Fibroblast of villous mesenchyme (primary cell): ENCODE data around the gene TMPRSS6. TPM values are rescaled to one million over a fixed set of nuclear protein-coding genes. Genes with fewer than 3 reads are reported as not detected.

Experiments
- DNase-seq: peaks from one replicate; pipeline ENCODE4 v3.0.0-alpha.2; 2010; ENCODE audit warnings: low read depth
- H3K4me3 ChIP-seq: 2 replicates; pipeline ENCODE4 v1.5.1; 2011; ENCODE audit warnings: low read depth, mild to moderate bottlenecking, low read length
- total RNA-seq: library from RNA; depleted of rRNA; stranded (reverse); fragments of >200 nt; gene quantifications from 2 replicates; pipeline ENCODE4 v1.2.3, GENCODE V29; 2012
- TF ChIP-seq, protein P1 (sequence below): IDR thresholded peaks from 2 replicates; pipeline ENCODE4 v1.5.1; 2012; ENCODE audit warnings: low read depth, mild to moderate bottlenecking, low read length; ENCODE audit not compliant: insufficient read depth

The TMPRSS6 gene
- total RNA-seq, 1 donor, result not detected

DNA sequence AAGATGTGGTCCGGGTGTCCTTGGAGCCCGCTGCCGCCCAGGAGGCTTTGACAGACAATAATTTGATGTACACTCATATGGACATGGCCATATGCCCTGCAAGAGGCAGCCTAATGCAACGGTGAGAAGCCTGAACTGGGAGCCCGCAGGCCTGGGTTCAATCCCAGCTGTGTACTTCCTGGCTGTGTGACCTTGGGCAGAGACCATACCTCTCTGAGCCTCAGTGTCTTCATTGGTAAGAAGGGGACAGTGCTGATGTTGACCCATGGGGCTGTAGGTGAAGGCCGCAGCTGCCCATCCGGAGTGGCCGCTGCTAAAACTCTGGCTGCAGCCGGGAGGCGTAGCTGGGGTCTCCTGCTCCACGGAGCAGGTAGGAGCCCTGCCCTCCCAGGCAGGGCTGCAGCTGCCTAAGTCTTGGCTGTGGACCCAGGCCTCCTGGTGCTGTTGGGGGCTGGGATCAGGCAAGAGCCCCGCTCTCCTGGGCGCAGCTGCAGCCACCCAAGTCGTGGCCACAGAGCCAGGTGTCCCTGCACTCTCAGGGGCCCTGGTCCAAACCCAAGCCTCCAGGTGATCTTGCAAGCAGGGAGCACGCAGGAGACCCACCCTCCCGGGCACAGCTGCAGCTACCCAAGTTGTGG, 31.3 kb upstream of the TMPRSS6 start:
- no peak for DNase-seq
- no peak overlapping the region for H3K4me3 ChIP-seq
- TF ChIP-seq, protein P1, sequence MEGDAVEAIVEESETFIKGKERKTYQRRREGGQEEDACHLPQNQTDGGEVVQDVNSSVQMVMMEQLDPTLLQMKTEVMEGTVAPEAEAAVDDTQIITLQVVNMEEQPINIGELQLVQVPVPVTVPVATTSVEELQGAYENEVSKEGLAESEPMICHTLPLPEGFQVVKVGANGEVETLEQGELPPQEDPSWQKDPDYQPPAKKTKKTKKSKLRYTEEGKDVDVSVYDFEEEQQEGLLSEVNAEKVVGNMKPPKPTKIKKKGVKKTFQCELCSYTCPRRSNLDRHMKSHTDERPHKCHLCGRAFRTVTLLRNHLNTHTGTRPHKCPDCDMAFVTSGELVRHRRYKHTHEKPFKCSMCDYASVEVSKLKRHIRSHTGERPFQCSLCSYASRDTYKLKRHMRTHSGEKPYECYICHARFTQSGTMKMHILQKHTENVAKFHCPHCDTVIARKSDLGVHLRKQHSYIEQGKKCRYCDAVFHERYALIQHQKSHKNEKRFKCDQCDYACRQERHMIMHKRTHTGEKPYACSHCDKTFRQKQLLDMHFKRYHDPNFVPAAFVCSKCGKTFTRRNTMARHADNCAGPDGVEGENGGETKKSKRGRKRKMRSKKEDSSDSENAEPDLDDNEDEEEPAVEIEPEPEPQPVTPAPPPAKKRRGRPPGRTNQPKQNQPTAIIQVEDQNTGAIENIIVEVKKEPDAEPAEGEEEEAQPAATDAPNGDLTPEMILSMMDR, result no peak

DNA sequence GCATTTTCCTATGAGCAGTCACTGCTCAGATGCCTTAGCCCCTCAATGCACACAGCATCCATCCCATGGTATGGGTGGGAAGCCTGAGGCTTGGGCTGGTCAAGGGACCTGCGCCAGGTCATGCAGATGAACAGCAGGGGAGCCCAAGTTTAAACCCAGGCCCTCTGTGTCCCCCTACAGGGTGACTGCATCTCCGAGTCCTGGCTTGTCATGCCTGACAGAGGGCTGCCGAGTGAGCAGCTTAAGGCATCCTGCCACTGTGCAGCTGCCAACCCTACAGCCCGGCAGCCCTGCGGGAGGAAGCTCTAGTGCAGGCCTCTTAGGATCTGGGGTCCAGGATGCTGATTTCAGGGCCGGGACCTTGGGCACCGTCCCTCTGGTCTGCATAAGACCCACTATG, 30.2 kb upstream of the TMPRSS6 start:
- TF ChIP-seq, protein P1, result no peak
- no peak overlapping the region for H3K4me3 ChIP-seq
- DNase-seq, result no peak

DNA sequence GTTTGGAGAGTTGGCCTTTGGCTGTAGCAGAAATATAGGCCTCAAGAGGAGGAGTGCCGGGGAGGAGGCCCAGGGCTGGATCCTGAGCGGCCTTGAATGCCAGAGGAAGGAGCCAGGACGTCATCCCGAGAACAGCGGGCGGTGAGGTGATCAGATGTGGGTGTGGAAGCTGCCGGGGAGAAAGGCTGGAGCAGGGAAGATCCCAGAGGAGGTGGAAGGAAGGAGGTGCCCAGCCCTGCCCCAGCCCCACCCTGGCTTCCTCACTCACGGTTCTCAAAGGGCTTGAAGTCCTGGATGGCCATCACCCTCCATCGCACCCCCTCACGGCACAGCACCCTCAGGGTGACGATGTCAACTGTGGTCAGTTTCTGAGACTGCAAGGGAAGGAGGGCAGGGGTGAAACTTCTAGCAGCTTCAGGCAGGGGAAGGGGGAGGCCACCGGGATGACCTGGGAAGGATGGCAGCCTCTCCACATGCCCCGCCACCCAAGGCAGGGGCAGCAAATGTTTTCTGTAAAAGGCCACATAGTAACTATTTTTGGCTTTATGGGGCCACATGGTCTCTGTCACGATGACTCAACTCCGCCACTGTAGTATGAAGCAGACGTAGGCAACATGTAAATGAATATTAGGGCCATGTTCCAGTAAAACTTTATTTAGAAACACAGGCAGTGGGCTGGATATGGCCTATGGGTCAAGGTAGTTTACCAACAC, 29.5 kb upstream of the TMPRSS6 start:
- peak; percentile 33 for DNase-seq
- TF ChIP-seq, protein P1, result no peak
- H3K4me3 ChIP-seq, result no peak overlapping the region

DNA sequence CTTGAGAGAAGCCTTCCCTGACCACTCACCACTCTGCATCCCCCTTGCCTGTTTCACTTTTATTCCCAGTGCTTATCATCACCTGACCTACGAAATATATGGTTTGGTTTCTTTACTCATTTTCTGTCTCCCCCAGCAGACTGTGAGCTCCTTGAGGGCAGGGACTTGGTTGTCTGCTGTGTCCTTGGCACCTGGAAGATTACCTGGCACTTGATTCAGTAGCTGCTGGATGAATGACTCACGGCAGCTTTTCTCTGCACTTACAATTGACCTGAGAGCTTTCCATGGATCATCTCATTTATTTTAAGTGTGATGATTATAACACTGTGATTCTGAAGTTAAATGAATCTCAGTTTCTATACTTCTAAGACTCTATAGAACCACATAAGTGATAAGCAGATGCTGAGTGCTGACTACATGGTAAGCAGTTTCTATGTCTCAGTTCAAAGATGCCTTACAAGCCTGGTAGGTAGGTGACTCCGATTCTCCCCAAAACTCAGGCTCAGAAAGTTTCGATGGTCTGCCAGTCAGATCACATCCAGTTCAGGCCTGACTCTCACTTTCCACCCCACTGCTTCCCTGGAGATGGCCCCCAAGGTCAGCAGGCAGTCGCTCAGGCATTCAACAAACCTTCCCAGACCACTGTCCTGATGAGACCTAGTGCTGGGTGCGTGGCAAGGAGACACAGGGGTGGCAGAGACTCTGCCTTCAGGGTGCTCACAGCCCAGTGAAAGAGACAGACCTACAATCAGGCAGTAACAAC, 28.6 kb upstream of the TMPRSS6 start:
- DNase-seq, result no peak
- TF ChIP-seq, protein P1, result no peak
- no peak overlapping the region for H3K4me3 ChIP-seq

DNA sequence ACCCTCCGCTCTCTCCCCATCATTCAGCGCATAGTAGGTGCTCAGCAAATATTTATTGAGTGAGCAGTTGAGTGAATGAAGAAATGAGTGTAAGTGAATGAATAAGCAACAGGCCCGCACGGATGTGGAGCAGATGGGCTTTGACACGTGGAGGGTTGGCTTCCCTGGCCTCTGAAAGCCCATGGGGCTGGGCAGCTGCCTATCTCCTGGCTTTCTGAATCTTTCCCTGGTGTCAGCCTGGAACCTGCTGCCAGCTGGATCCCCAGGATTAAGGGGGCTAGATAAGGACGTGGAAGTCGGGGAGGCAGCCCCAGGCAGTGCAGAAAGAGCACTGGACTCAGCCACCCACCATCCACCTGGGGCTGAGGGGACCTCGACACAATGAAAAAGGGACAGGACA, 27.6 kb upstream of the TMPRSS6 start:
- DNase-seq, result no peak

DNA sequence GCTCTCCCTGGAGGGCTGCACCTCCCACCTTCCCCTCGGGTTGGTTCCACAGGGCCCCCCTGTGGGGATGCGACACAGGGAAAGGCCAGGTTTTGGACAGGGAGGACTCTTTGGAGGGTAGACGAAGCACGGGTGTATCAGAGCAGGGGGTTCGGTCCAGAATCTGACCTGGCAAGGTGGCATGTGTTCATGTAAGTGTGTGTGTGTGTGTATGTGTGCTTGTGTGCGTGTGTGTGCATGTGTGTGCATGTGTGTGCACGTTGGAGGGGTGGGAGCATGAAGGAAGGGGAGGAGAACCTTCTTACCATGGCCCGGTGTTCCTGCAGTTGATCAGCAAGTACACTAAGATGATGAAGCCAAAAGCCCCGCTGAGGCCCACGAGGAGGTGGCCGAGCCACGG, 25.5 kb upstream of the TMPRSS6 start:
- TF ChIP-seq, protein P1, result no peak
- no peak overlapping the region for H3K4me3 ChIP-seq
- no peak for DNase-seq

More for the DNA sequence above, 27.6 kb upstream of the TMPRSS6 start:
- no peak overlapping the region for H3K4me3 ChIP-seq
- TF ChIP-seq, protein P1, result no peak
